Omental fat pad (tissue), 4 donors: ENCODE results near the gene PHF20. TPM values are rescaled to one million over a fixed set of nuclear protein-coding genes. Genes with fewer than 3 reads are reported as not detected.

Source experiments
- ATAC-seq: fragments of 150-250 bp; one replicate; pipeline ENCODE4 v1.9.1; 2016; ENCODE audit warnings: mild to moderate bottlenecking, moderate library complexity; ENCODE audit not compliant: low FRiP score
- DNase-seq: peaks from one replicate; pipeline ENCODE4 v3.0.0-alpha.2; 2019; ENCODE audit warnings: low spot score
- CTCF ChIP-seq, 3 donors: fragments of 450-650 bp; IDR thresholded peaks; one replicate each; pipeline ENCODE4 v1.5.1; 2016 to 2017; ENCODE audit warnings: antibody characterized with exemption in 3 of 3, mild to moderate bottlenecking in 3 of 3, moderate library complexity in 2 of 3
- total RNA-seq, 4 donors: library from RNA; depleted of rRNA; stranded (reverse); fragments of >200 nt; gene quantifications; one replicate each; pipeline ENCODE4 v1.1.0, GENCODE V29; 2016

The PHF20 gene
- total RNA-seq, 4 donors from 2014 or later: 51.0 to 71.7 (median 54.8) TPM

GRCh38 chr20:35909176-35909575 is 137.4 kb downstream of the PHF20 start:
- no peak for TF ChIP-seq CTCF (IDR thresholded peaks at IDR 0.05)
- DNase-seq: no peak
- ATAC-seq: no peak

GRCh38 chr20:35909796-35910195 is 138.0 kb downstream of the PHF20 start:
- no peak for ATAC-seq
- no peak for DNase-seq
- no peak for TF ChIP-seq CTCF (IDR thresholded peaks at IDR 0.05)

- ATAC-seq (no peak), DNase-seq (no peak)
- no peak for TF ChIP-seq CTCF (IDR thresholded peaks at IDR 0.05)
These were observed 138.4 kb downstream of the PHF20 start for GRCh38 chr20:35910254-35910653.

- TF ChIP-seq CTCF (IDR thresholded peaks at IDR 0.05): no peak
- no peak for ATAC-seq
- no peak for DNase-seq
These were observed 141.1 kb downstream of the PHF20 start for GRCh38 chr20:35912881-35913280.

- TF ChIP-seq CTCF (IDR thresholded peaks at IDR 0.05): no peak
- no peak for ATAC-seq
- no peak for DNase-seq
These were observed 145.3 kb downstream of the PHF20 start for GRCh38 chr20:35917077-35917476.

GRCh38 chr20:35918021-35918420 is 146.2 kb downstream of the PHF20 start:
- no peak for TF ChIP-seq CTCF (IDR thresholded peaks at IDR 0.05)
- no peak for DNase-seq
- no peak for ATAC-seq

- ATAC-seq (no peak), DNase-seq (no peak)
- TF ChIP-seq CTCF (IDR thresholded peaks at IDR 0.05): no peak
These were observed 148.7 kb downstream of the PHF20 start for GRCh38 chr20:35920523-35920922.
